SH-SY5Y (cell line): ENCODE data around the gene CALML4.

ENCODE experiments used
- GATA2 ChIP-seq: IDR thresholded peaks from 2 replicates; pipeline ENCODE4 v1.6.1; 2011; ENCODE audit warnings: mild to moderate bottlenecking, low read depth, low read length
- GATA3 ChIP-seq: IDR thresholded peaks from 2 replicates; pipeline ENCODE4 v1.6.1; 2011; ENCODE audit warnings: low read depth, mild to moderate bottlenecking, low read length, moderate library complexity

DNA sequence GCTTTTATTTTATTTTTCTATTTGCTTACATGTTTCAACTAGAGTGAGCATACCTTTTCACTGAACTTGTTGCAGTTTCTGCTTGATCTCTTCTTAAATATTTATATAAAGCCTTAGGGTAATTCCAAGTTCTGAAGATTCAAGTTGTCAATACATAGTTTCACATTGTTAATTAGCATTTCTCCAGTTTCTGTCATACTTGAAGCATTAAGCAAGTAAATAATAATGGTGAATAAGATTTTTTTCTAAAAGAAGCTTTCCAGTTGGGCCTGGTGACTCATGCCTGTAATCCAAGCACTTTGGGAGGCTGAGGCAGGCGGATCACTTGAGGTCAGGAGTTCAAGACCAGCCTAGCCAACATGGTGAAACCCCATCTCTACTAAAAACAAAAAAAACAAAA lies 53.9 kb downstream of the CALML4 start:
- TF ChIP-seq GATA2 (no peak), GATA3 (no peak)
